ENCODE results near the gene SRP54.
"Not testable (repeated sequence)": the region's sequence is repeated elsewhere in the genome, so short reads cannot be mapped to it uniquely, and the experiment has no call there.

Gene SRP54

DNA sequence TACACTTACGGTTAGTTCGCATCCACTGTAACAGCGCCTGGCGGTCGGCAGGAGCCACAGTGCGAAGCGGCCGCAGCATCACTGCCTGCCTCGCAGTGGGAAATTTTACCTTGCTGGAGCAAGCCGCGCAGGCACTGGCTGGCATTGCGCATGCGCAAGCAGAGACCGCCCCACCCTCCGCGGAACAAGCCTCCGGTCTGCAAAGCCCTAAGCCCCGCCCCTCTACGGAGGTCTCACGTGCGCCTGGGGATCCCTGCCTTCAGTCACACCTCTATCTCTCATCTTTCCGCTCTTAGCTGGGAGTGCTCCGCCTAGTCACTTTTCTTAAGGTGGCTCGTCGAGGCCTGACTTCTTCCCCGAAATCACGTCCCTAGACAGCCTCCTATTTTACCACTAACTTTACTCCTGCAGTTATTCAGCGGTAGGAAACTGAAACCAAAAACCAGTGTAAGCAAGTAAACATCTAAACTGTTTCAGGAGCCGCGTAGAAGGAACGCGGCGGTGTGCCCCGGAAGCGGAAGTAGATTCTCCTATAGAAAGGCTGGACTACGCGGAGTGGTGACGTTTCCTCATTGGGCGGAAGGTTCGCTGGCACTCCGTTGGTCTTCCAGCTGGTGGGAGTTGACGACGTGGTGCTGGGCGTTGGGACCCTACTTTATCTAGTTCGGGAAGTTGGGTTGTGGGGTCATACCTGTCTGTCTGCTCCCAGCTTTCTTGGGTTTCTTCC, at the start of gene SRP54:
SRP54 (plus strand) TSS at position 572 of the 727 bp plus-strand sequence. CDS start 13,718 bp downstream, outside the sequence.
- DNase-seq: peak; percentile 100

DNA sequence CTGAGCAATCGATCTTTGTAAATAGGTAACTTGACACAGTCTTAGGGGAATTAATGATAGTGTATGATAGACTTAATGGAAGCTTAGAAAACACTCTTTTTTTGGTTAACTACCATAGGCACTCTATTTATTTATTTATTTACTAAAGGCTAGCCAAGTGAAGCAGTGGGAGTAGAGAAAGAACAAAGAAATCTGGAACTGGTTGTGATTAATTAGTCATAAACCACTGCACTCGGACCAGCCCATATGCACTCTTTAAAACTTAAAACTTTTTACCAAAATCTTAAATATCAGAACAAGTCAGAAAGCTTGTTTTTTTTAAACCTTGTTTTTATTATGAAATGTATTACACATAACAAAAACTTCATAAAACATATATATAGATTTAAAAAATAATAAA, 49.5 kb upstream of the SRP54 start:
- DNase-seq: no peak

GRCh38 chr14:34935488-34935887, 47.3 kb upstream of the SRP54 start:
- no peak for DNase-seq

DNA sequence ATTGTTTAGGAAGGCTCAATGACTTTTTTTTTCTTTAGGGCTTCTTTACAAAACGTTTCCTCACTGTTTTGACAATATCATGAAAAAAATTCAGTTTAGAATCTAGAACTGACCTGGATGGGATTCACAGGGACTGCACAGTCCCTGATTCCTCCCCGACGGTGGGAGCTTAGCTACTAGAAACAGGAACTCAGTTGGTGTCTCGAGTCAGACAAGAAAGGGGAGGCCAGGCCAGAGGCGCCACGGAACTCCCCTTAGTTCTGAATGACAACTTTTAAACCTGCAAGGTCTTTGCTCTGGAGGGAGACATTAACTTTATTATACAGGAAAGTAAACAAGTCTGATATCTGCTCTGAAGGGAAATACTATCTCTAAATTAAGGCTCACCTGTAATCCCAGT, 45.4 kb upstream of the SRP54 start:
- DNase-seq: no peak

DNA sequence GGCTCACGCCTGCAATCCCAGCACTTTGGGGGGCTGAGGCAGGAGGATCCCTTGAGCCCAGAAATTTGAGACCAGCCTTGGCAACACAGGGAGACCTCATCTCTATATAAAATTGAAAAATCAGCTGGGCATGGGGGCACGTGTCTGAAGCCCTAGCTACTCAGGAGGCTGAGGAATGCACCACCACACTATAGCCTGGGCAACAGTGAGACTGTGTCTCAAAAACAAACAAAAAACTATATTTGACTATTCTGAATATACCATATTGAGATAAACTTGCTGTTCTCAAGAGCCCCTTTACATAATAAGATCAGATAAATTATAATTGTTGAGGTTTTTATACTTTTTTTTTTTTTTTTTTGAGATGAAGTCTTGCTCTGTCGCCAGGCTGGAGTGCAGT, 44.9 kb upstream of the SRP54 start:
- no peak for DNase-seq

GRCh38 chr14:34943506-34943905, 39.3 kb upstream of the SRP54 start:
- DNase-seq: no peak

DNA sequence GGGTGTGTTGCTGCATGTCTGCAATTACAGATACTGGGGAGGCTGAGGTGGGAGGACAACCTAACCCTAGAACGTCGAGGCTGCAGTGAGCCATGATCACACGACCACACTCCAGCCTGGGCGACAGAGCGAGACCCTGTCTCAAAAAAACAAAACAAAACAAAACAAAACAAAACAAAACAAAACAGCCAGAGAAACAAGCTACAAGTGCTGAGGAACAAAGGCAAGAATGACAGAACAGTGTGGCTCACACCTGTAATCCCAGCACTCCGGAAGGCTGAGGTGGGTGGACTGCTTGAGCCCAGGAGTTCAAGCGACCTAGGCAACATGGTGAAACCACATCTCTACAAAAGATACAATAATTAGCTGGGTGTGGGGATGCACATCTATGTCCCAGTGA, 38.0 kb upstream of the SRP54 start:
- DNase-seq: no peak

GRCh38 chr14:34946699-34947098, 36.1 kb upstream of the SRP54 start:
- no peak for DNase-seq

DNA sequence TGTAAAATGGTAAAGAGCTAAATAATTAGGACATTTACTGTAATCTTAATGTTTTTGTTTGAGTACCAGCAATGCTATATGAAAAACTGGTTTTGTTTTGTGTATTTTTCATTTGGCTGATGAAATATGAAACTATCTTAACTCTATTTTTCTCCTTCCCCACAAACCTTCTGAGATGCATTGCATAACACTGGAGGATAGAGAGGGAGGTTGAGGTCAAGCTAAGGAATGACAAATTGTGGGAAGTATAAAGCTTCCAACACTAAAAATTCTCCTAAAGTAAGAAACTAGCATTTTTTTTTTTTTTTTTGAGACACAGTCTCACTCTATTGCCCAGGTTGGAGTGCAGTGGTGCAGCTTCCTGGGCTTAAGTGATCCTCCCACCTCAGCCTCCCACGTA, 31.5 kb upstream of the SRP54 start:
- DNase-seq: no peak

DNA sequence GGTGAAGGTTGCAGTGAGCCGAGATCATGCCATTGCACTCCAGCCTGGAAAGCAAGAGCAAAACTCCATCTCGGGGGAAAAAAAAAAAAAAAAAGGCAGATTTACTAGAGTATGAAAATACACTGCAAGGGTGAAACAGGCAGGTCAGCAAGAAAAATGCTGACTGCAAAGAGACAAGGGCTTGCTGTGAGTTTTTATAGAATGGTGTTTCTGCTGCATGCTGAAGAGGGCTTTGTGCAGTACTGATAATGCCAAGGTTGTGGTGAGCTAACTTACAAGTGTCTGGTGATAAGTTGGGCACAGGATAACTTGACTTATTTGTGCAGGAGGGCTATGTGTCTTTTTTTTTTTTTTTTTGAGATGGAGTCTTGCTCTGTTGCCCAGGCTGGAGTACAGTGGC, 25.9 kb upstream of the SRP54 start:
- no peak for DNase-seq

GRCh38 chr14:34957771-34958286, 25.0 kb upstream of the SRP54 start:
- DNase-seq: no peak

GRCh38 chr14:34962106-34962505, 20.7 kb upstream of the SRP54 start:
- DNase-seq: not testable (repeated sequence)

GRCh38 chr14:34964977-34965764, 17.6 kb upstream of the SRP54 start:
- no peak for DNase-seq

DNA sequence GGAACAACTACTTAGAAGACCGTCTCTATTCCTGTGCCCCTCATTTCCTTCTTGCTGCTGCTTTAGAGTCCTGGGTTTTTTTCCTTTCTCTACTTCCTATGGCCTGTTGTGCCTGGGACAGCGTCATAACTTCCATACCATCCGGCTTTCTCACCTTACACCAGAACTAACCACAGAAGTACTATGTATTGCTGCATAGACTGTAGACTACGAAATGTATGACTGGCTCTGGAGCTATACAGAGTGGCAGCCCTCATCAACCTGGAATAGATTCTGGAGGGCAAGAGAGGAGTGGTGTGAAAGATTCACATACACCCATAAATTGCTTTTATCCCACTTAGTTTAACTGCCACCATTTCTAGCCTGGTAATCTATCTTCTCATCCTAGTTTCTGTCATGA, 16.9 kb upstream of the SRP54 start:
- DNase-seq: no peak

- peak; percentile 38 for DNase-seq
Observed at GRCh38 chr14:34966413-34966812, 16.4 kb upstream of the SRP54 start.

DNA sequence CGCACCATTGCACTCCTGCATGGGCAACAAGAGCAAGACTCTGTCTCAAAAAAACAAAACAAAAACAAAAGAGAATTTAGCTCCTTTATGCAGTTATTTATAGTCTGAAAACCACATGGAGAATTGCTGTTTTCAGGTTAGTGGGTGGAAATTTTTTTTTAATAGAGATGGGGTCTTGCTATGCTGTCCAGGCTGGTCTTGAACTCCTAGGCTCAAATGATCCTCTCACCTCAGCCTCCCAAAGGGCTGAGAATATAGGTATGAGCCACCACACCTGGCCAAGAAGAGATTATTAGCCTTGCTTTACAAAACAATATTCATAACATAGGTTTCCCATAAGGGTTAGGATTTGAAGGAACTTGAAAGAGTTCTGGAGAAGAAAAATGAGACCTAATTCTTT, 12.1 kb upstream of the SRP54 start:
- DNase-seq: no peak

DNA sequence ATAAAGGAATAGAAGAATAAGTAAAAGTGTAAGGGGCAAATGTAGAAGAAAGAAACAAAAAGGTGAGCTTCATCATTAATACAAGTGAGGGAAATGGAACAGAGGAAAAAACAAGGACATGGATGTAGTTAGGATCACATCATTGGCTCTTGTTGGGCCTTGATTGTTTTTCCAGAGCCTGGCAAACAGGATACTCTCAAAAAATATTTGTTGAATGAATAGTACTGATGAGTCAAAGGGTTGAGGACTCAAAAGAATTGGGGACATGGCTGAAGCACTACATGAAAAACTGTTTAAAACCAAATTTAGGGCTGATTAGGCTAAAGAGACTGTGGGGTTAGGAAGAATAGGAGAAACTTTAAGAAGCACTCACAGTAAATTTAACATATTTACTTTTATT, 11.4 kb upstream of the SRP54 start:
- DNase-seq: no peak

GRCh38 chr14:34971801-34972200, 11.0 kb upstream of the SRP54 start:
- DNase-seq: no peak

- no peak for DNase-seq
Observed at GRCh38 chr14:34978444-34978843, 4.3 kb upstream of the SRP54 start.

- DNase-seq: no peak
Observed at GRCh38 chr14:34980337-34980900, 2.4 kb upstream of the SRP54 start.

GRCh38 chr14:34981743-34982420, 910 bp upstream of the SRP54 start:
- DNase-seq: peak; percentile 43

- no peak for DNase-seq
Observed at GRCh38 chr14:34983148-34983760, 462 bp downstream of the SRP54 start.

DNA sequence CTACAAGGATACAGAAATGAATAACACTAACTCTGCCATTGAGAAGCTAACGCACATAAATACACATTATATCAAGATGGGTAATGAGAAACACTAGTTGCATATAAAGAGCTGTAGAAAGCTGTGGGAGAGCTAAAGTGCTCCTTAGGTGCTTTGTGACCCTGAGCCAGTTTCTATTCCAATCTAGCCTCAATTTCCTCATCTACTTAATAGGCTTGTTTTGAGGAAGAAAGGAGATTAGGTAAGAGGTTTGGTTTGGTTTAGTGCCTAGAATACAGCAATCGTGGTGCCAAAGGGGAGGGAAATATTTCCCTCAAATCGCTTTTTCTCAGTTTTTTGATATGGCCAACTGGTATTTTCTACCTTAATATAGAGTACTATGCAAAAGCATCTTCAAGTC, 994 bp downstream of the SRP54 start:
- DNase-seq: no peak
